H1 (cell line): Measurements from ENCODE around the gene ABL1. TPM values are rescaled to one million over a fixed set of nuclear protein-coding genes. Genes with fewer than 3 reads are reported as not detected.

ENCODE experiments used
- ATF3 ChIP-seq: IDR thresholded peaks from 2 replicates; pipeline ENCODE4 v1.6.1; 2011; ENCODE audit warnings: low read depth, mild to moderate bottlenecking, low read length; ENCODE audit not compliant: insufficient read depth
- CBX8 ChIP-seq: fragments of 300-800, 300-1000 bp; sonication (generic); IDR thresholded peaks from 2 replicates; pipeline ENCODE4 v1.7.1; 2016; ENCODE audit warnings: low read depth, low read length, borderline replicate concordance
- CHD7 ChIP-seq: fragments of 300-600 bp; sonication (generic); IDR thresholded peaks from 2 replicates; pipeline ENCODE4 v1.7.1; 2012; ENCODE audit warnings: low read length, moderate library complexity, mild to moderate bottlenecking, inconsistent platforms; ENCODE audit not compliant: insufficient replicate concordance
- CTBP2 ChIP-seq: IDR thresholded peaks from 2 replicates; pipeline ENCODE4 v1.7.0; 2011; ENCODE audit warnings: borderline replicate concordance, mild to moderate bottlenecking, moderate library complexity, mixed read lengths, low read length; ENCODE audit not compliant: insufficient read depth, insufficient read length
- EP300 ChIP-seq, 2 experiments: IDR thresholded peaks; 1 replicate in 1 of 2; 2 replicates in 1 of 2; pipeline ENCODE4 v1.6.1; 2011 to 2012; ENCODE audit warnings: low read depth in 2 of 2, low read length in 2 of 2, mild to moderate bottlenecking in 2 of 2, borderline replicate concordance in 1 of 2, inconsistent platforms in 1 of 2, moderate library complexity in 1 of 2
- EZH2 ChIP-seq: fragments of 200-600 bp; sonication (generic); IDR thresholded peaks from 2 replicates; pipeline ENCODE4 v1.7.1; 2012; ENCODE audit warnings: low read depth, mild to moderate bottlenecking, moderate library complexity, low read length, inconsistent platforms; ENCODE audit not compliant: severe bottlenecking
- GABPA ChIP-seq: IDR thresholded peaks from 2 replicates; pipeline ENCODE4 v1.6.1; 2011; ENCODE audit warnings: mild to moderate bottlenecking, low read length, moderate library complexity, borderline replicate concordance; ENCODE audit not compliant: insufficient read depth
- RBBP5 ChIP-seq: IDR thresholded peaks from 2 replicates; pipeline ENCODE4 v1.7.1; 2012; ENCODE audit warnings: low read depth, mild to moderate bottlenecking, inconsistent platforms, low read length, moderate library complexity, borderline replicate concordance
- SP2 ChIP-seq: IDR thresholded peaks from 2 replicates; pipeline ENCODE4 v1.6.1; 2012; ENCODE audit warnings: mild to moderate bottlenecking, low read length, inconsistent platforms
- polyA plus RNA-seq, 7 experiments: library from polyadenylated mRNA; depleted of rRNA in 3 of 7; stranded (reverse) in 5 of 7; unstranded in 2 of 7; fragments of >200 nt in 5 of 7; fragments of 200-250 nt in 2 of 7; gene quantifications; 1 replicate in 5 of 7; 2 replicates in 1 of 7; 4 replicates in 1 of 7; pipeline versions ENCODE4 v1.2.1 to v1.2.3, GENCODE V29; 2011 to 2013; ENCODE audit warnings: missing spikeins in 2 of 7, mixed read lengths in 2 of 7
- total RNA-seq: library from RNA; stranded (reverse); fragmentation: NEBNext Ultra II Directional; extraction: Animal tissue kit (Norgen Biotek cat#: 25700); gene quantifications from 2 replicates; pipeline ENCODE4 v1.2.1, GENCODE V29; 2021

The ABL1 gene
- total and polyA plus RNA-seq, 2 of the 8 experiments (the other 6 are each of a cell fraction or from before 2014, with no cell fraction given), result 35.3 to 104 TPM

DNA sequence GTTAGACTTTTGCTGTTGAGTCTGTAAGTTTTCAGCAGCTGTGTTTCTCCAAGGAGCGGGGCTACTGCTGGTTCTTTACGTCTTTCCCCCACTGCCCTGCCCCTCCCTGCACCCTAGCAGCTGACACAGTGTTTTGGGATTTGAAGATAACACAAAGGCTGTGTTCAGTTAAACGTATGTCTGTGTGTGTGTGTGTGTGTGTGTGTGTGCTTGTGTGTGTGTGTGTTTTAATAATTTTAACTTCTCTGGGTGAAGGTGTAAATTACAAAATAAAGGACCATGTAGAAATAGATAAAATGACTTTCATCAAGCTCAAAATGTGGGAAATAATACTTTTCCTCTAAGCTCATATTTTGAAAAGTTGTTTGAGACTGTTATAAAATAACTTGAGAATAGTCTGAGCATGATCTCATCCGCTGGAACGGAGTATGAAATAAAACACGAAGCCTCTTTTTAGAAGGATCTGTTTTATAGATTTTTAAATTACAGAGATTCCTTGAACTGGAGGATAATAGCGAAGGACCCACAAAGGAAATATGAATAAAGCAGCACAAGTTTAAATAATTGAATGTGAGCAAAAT lies 10.9 kb downstream of the ABL1 start (continued):
- no peak for TF ChIP-seq CHD7
- no peak for TF ChIP-seq EP300 (IDR thresholded peaks at IDR 0.05; ENCODE audit: borderline replicate concordance in 1 of 2, low read depth in 2 of 2, low read length in 2 of 2)
- no peak for TF ChIP-seq RBBP5
- no peak for TF ChIP-seq SP2
- no peak for TF ChIP-seq ATF3
- TF ChIP-seq CBX8, result no peak
- no peak for TF ChIP-seq EZH2
- TF ChIP-seq CTBP2, result no peak
- TF ChIP-seq GABPA, result no peak
